GM13977 (cell line): ENCODE measurements around the gene ZFHX3.

Source experiments
- DNase-seq: peaks from one replicate; pipeline ENCODE4 v3.0.0; 2012; ENCODE audit warnings: low spot score
- CTCF ChIP-seq: IDR thresholded peaks from 2 replicates; pipeline ENCODE4 v1.5.1; 2012; ENCODE audit warnings: mild to moderate bottlenecking, control low read depth; ENCODE audit not compliant: insufficient read depth; ENCODE audit errors: extremely low read depth, missing control alignments
- in situ Hi-C: fragments of 300-500 bp; cut with MboI; formaldehyde crosslinking; loops from one replicate; pipeline ENCODE4 v1.12.0; 2022; ENCODE audit warnings: low sequenced_read_pairs, low pct_unique_long_range_greater_than_20kb, mixed read lengths, inconsistent platforms; ENCODE audit not compliant: unreplicated experiment

ZFHX3 gene

GRCh38 chr16:72807245-72807644 lies 240.7 kb downstream of the ZFHX3 start:
- DNase-seq: no peak
- no peak for TF ChIP-seq CTCF
- in situ Hi-C loops: no loop called here

- in situ Hi-C loops: no loop called here
- TF ChIP-seq CTCF: no peak
- DNase-seq: no peak
Measured at GRCh38 chr16:72805486-72805885, 242.4 kb downstream of the ZFHX3 start.

GRCh38 chr16:72800524-72801161 lies 247.3 kb downstream of the ZFHX3 start:
- DNase-seq: no peak
- in situ Hi-C loops: no loop called here
- no peak for TF ChIP-seq CTCF

- DNase-seq: no peak
- no peak for TF ChIP-seq CTCF
- in situ Hi-C loops: no loop called here
Measured at GRCh38 chr16:72798264-72798663, 249.7 kb downstream of the ZFHX3 start.

DNA sequence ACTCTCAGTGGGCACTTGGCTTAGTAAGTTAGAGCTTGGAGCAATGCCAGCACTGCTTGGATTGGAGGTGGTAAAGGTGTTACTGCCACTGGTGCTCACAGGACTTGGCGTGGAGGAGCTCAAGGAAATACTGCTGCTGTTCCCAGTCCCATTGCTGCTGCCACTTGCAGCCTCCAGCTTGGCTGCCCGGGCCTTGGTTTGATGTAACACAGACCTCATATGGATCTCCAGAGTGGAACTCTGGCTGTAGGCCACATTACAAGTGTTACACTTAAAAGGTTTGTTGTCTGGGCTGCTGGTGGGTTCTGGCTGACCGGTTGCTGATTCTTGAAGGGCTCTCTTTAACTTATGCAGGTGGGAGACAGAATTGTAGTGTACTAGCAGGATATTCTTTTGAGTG lies 250.3 kb downstream of the ZFHX3 start:
- in situ Hi-C loops: no loop called here
- no peak for TF ChIP-seq CTCF
- DNase-seq: no peak

- in situ Hi-C loops: no loop called here
- TF ChIP-seq CTCF: no peak
Measured at GRCh38 chr16:72796222-72796621, 251.7 kb downstream of the ZFHX3 start.

GRCh38 chr16:72794986-72795385 lies 252.9 kb downstream of the ZFHX3 start:
- in situ Hi-C loops: no loop called here
- no peak for DNase-seq

More at GRCh38 chr16:72796222-72796621, 251.7 kb downstream of the ZFHX3 start:
- DNase-seq: no peak

More at GRCh38 chr16:72794986-72795385, 252.9 kb downstream of the ZFHX3 start:
- no peak for TF ChIP-seq CTCF
